Right forelimb (tissue), 1 donor: ENCODE data around the gene EEF1AKMT4.

Experiments used
- DNase-seq: peaks from one replicate; pipeline ENCODE4 v3.0.0-alpha.2; 2018

EEF1AKMT4 gene

GRCh38 chr3:184236033-184236410 lies 13.4 kb upstream of the EEF1AKMT4 start:
- no peak for DNase-seq

DNA sequence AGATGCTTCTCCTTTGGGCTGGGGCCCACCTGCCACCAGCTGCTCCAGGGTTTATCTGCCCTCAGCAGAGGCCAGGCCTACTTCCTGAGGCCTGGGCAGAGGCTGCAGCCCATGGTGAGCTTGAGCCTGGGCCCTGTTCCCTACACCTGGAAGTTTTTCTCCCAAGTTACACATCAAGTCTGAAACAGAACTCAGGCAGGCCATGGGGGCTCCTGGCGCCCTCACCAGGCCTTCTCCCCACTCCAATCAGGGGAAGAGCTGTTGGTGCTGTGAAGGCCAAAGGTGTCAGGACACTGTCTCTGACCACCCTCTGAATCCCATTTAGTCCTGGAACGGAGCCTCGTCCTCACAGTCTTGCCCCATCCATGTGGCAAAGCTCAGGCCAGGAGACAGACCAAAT lies 12.8 kb upstream of the EEF1AKMT4 start:
- no peak for DNase-seq

DNA sequence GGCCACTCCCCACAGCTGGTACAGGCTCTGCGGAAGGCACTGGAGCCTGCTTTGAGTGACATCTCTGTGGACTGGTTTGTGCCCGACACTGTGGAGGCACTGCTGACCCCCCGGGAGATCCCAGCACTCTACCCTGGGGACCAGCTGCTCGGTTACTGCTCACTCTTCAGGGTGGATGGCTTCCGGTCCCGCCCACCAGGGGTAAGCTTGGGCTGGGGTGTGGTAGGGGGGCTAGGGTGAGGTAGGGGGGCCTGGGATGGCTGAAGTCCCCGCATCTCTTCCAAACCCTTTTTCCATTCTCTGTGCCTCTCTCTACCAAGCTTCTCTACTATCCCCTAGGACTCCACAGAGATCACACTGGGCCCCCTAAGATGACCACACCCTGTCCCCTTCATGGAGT lies 12.3 kb upstream of the EEF1AKMT4 start:
- DNase-seq = peak; percentile 26

DNA sequence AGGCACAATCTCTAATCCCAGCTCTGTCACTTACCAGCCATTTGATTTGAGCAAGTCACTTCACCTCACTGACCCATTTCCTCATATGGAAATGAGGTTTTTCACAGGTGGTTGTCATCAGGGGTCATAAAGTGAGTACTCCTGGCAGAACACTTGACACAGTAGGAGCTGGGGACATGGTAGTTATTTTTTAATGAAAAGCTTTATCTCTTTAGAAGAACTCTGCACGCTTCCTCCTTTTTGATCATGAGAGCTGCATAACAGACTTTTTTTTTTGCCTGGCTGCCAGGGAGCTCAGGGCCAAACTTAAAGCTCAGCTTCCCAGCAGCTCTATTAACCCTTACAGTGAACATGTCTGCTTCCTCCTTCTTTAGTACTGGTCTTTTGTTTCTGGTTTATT lies 11.7 kb upstream of the EEF1AKMT4 start:
- DNase-seq = no peak

GRCh38 chr3:184238246-184238818 lies 11.1 kb upstream of the EEF1AKMT4 start:
- no peak for DNase-seq

DNA sequence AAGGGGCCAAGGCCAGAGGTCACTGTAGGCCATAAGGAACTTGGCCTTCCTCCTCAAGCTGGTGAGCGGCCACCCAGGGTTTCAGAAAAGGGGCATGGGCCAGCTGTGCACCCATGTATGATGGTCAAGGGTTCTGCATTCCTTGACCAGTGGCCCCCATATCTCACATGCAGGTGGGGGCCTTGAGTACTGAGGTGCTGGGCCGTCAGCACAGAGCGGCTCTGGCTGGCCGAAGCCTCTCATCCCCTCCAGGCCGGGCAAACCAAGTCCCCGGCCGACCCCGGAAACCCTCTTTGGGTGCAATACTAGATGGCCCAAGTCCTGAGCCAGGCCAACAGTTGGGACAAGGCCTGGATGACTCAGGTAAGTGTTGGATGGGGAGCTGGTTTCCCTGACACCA lies 10.3 kb upstream of the EEF1AKMT4 start:
- no peak for DNase-seq

DNA sequence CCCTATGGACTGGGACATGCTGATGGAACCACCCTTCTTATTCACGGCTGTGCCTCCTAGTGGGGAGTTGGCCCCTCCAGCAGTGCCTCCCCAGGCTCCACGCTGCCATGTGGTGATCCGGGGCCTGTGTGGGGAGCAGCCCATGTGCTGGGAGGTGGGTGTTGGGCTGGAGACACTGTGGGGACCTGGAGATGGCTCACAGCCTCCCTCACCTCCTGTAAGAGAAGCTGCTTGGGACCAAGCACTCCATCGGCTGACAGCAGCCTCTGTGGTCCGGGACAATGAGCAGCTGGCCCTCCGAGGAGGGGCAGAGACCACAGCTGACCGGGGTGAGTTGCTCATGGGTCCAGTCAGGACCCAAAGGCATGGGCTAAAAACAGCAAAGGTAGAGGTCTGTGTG lies 9.8 kb upstream of the EEF1AKMT4 start:
- no peak for DNase-seq

GRCh38 chr3:184240384-184241140 lies 8.9 kb upstream of the EEF1AKMT4 start:
- peak; percentile 57 for DNase-seq

DNA sequence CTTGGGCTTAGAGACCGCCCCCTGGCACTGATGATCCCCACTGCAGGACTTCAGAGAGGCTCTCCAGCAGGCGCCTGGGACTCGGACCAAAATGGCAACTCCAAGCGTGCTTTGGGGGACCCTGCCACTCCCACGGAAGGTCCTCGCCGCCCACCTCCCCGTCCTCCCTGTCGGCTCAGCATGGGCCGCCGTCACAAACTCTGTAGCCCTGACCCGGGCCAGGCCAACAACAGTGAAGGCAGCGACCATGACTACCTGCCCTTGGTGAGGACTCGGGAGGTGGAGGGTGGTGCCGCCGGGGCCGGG lies 8.4 kb upstream of the EEF1AKMT4 start:
- DNase-seq = no peak

DNA sequence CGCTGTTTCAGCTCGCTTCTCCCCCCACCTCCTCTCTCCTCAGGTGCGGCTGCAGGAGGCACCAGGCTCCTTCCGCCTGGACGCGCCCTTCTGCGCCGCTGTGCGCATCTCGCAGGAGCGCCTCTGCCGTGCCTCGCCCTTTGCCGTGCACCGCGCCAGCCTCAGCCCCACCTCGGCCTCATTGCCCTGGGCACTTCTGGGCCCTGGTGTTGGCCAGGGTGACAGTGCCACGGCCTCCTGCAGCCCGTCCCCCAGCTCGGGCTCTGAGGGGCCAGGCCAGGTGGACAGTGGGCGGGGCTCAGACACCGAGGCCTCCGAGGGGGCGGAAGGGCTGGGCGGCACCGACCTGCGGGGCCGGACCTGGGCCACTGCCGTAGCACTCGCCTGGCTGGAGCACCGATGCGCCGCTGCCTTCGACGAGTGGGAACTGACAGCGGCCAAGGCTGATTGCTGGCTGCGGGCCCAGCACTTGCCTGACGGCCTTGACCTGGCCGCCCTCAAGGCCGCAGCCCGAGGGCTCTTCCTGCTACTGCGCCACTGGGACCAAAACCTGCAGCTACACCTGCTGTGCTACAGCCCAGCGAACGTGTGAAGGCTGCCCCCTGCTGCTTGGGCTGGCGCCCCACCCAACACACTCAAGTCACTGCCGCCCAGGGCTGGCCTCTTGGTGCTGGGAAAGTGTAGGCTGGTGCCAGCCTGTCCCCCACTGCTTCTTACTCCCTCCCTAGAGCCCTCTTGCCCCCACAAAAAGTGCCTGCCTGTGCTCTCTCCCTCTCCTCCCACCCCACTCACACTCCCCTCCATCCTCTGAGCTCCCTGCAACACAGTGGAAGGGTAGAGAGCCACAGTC lies 7.8 kb upstream of the EEF1AKMT4 start:
- DNase-seq = no peak

GRCh38 chr3:184242297-184242685 lies 7.2 kb upstream of the EEF1AKMT4 start:
- no peak for DNase-seq

DNA sequence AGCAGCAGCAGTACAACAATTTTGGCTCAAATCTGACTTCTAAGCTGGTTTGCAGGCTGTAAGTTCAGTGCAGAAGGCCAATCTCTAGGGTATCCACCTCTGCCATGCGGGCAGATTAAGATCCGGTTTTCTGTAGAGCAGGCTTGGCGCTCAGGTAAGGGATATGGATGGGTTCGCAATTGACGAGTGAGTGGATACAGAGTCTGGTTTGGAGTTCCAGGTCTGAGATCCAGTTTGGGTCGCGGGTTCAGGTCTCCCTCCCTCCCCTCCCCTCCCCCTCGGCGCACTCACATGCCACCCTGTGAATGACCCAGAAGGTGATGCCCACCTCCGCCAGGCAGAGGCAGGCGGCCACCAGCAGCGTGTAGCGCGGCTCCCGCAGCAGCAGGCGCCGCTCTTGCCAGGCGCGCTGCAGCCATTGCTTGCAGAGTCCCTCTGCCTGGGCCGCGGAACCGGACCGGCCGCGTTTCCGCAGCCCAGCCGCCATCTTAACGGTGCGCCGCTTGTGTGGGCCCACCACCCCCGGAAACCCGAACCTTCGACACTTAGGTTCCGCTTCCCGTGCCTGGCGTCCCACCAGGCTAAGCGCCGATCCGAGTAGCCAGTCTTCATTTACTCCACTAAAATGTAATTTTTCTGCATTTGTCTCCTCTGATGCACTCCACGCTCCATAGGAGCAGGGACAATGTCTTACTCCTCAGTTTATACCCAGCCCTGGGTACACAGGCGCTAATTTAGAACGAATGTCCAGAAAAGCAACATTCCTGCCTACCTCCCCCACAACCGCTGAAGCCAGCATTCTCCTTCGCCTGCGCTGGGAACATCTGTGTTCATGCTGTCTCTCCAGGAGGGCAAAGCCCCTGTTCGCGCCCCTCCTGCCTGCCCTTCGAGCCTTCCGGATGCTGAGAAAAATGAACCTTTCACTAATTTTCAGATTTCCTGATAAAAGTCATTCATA lies 739 bp upstream of the EEF1AKMT4 start, which contains the start of gene ALG3:
Gene ALG3 (minus strand): TSS at position 509 of the 958 bp plus-strand sequence. CDS start 22 bp downstream, at position 487.
- peak; percentile 94 for DNase-seq

DNA sequence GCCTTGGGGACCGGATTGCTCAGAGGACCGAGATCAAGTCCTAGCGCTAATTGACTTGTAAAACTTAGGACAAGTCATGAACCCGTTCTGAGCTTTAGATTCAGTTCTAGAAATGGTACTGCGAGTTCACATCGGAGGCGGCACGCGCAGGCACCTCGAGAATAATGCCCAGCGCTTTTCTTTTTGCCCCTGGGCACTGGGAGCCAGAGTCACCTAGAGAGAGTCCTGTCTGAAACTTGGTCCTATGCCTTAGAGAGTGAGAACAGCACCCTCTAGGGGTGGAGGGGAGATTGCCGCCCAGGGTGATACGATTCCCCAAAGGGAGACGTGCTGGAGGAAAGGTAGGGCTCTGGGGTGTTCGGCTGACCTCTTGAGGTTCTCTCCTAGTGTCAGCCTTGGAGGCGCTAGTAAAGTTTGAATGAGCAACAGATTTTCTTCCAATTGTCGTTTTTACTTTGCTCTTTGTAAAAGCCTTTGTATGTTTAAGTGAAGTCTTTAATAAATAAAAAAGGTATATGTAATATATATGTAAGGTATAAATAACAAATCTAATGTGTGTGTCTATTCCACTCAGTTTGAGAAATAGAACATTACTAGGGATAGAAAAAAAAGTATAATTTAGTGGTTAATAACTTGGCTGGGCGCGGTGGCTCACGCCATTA lies 826 bp downstream of the EEF1AKMT4 start:
- DNase-seq = peak; percentile 79

DNA sequence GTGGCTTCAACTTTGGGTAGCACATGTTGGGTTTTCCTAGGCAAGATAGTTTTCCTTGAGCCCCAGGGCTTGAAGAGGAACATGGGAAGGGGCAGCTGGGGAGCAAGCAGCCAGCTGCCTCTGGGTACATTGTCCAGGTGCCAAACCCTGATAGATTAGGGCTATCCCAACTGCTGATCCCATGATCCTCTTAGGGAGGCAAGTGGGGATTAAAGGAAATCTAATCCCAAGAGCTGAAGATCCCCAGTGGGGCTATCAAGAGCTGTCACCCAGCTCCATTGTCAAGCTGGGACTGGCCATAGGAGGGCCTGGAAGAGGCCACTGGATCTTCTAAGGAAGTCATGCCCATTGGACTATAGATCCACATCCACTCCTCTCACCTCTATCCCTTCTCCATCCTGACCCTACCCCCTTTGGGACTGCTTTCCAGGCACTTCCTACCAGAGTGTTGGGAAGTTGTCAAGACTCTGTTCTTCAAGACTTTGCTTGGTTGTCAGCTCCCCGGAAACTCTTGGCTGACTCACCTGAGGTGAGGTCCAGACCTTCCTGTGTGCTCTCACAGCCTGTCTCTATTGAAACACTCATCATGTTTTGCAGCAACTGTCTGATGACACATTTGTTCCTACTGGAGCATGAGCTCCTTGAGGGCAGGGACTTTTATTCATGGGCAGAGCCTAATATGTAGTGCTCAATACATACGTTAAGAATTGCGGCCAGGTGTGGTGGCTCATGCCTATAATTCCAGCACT lies 6.0 kb downstream of the EEF1AKMT4 start:
- DNase-seq = peak; percentile 11

DNA sequence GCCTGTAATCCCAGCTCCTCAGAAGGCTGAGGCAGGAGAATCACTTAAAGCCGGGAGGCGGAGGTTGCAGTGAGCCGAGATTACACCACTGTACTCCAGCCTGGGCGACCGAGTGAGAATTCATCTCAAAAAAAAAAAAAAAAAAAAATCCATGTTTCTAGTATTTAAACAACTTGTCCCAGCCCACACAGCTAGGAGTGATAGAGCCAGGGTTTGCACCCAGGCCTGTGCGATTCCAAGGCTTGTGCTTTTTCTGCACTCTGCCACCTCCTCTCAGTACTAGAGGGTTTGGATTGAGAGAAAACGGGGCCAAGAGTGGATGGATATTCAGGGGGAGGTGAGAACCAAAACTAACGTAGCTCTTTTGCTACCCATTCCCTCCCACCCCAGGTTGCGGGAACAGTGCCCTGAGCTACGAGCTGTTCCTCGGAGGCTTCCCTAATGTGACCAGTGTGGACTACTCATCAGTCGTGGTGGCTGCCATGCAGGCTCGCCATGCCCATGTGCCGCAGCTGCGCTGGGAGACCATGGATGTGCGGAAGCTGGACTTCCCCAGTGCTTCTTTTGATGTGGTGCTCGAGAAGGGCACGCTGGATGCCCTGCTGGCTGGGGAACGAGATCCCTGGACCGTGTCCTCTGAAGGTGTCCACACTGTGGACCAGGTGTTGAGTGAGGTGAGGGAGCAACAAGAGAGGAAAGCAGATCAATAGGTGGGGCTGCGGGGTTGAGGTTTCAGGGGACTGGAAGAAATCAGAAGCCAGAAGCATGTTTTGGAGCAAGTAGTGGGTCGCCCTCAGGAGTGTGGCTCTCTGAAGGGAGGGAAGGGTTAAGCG lies 7.8 kb downstream of the EEF1AKMT4 start:
- peak; percentile 5 for DNase-seq

DNA sequence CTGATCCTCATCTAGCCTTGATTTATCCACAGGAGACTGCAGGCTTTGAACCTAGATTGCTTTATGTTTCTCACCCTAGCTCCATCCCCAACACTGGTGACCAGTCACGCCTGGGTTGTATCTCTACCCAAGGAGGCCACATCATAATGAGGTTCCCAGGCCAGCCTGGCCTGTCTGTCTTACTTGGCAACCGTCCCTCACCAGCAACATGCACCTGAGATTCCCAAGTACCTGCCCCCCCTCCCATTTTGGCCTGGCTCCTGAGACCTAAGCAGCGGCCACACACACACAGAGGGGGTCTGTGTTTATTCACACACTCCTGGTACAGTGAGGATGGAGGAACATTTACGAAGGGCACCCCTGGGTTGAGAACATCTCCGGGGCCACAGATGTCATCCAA lies 9.5 kb downstream of the EEF1AKMT4 start:
- DNase-seq = peak; percentile 20

- DNase-seq = no peak
These were observed 10.0 kb downstream of the EEF1AKMT4 start for GRCh38 chr3:184259396-184259877.

- peak; percentile 65 for DNase-seq
These were observed 10.6 kb downstream of the EEF1AKMT4 start for GRCh38 chr3:184259878-184260723.

DNA sequence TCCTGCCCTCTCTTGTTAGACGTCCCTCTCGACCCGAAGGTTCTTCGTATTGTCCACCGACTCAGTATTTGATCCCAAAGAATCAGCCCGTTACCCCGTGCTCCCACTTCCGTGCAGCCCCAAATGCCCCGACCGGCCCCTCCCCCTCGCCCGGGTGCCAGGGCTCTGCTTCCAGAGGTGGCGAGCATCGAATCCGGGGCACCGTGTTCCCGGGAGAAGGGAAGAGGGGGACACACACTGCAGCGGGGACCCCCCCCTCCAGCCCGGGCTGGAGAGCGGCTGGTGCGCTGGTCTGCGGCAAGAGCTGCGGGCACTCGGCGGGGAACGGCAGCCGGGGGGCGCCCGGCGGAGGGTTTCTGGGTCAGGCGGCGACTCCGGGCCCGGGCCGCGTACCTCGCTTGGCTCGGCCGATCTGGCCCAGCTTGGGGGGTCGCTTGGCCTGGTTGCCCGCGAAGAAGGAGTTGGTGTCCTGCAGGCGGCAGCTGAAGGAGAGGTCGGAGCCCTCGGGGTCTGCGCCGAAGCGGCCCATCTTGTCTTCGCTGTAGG lies 11.3 kb downstream of the EEF1AKMT4 start:
- no peak for DNase-seq
